Right ventricle myocardium superior (tissue), 1 donor: Measurements from ENCODE around the gene RNF186. TPM values are rescaled to one million over a fixed set of nuclear protein-coding genes. Genes with fewer than 3 reads are reported as not detected.

Source experiments
- ATAC-seq: fragments of 200-7000 bp; cut with Tn5 transposase; one replicate; pipeline ENCODE4 v1.9.1; 2020; ENCODE audit warnings: mild to moderate bottlenecking; ENCODE audit not compliant: poor library complexity
- DNase-seq: peaks from one replicate; pipeline ENCODE4 v3.0.0-alpha.2; 2020
- intact Hi-C: fragments of 100-400 bp; cut with DNase I; formaldehyde crosslinking; loops from one replicate; pipeline ENCODE4 v1.11.2; 2022
- total RNA-seq: library from RNA; stranded (reverse); fragmentation: NEBNext Ultra II Directional; extraction: Animal tissue kit (Norgen Biotek cat#: 25700); gene quantifications from one replicate; pipeline ENCODE4 v1.2.1, GENCODE V29; 2021
- donor health status: DM: no; HTN: yes; CAD: no; lungs with severe emphysema.

The RNF186 gene
- total RNA-seq, 1 donor from 2014 or later: not detected

GRCh38 chr1:19773485-19773884 is 41.6 kb downstream of the RNF186 start:
- ATAC-seq (no peak), DNase-seq (no peak)
- intact Hi-C loops: no loop called here

- intact Hi-C loops: no loop called here
- ATAC-seq (no peak), DNase-seq (no peak)
Measured at GRCh38 chr1:19772053-19772452, 43.0 kb downstream of the RNF186 start.

GRCh38 chr1:19771350-19771749 is 43.7 kb downstream of the RNF186 start:
- no peak for DNase-seq
- ATAC-seq: no peak
- intact Hi-C loops: no loop called here

GRCh38 chr1:19770436-19771190 is 44.5 kb downstream of the RNF186 start:
- no peak for ATAC-seq
- intact Hi-C loops: no loop called here
- no peak for DNase-seq

- ATAC-seq: no peak
- no peak for DNase-seq
- intact Hi-C loops: no loop called here
Measured at GRCh38 chr1:19769211-19769932, 45.7 kb downstream of the RNF186 start.

- ATAC-seq (no peak), DNase-seq (no peak)
- intact Hi-C loops: no loop called here
Measured at GRCh38 chr1:19768353-19769210, 46.5 kb downstream of the RNF186 start.

GRCh38 chr1:19765623-19766022 is 49.5 kb downstream of the RNF186 start:
- DNase-seq (no peak), ATAC-seq (no peak)
- intact Hi-C loops: no loop called here

- no peak for ATAC-seq
- no peak for DNase-seq
- intact Hi-C loops: no loop called here
Measured at GRCh38 chr1:19764848-19765247, 50.2 kb downstream of the RNF186 start.

Other genes with a start within 250 kb of the RNF186 start
- gene NBL1, start 171.0 kb downstream of the RNF186 start, total RNA-seq: 38.6 TPM
- gene HTR6, start 150.4 kb downstream of the RNF186 start, total RNA-seq: not detected
- gene TMCO4, start 15.4 kb downstream of the RNF186 start, total RNA-seq: 8.1 TPM
- gene OTUD3, start 67.1 kb upstream of the RNF186 start, total RNA-seq: 3.0 TPM
- not detected for gene PLA2G2E, start 108.3 kb upstream of the RNF186 start, total RNA-seq
- 154 TPM for gene PLA2G2A, start 164.3 kb upstream of the RNF186 start, total RNA-seq